ENCODE results near the gene DLGAP1.

Gene DLGAP1

GRCh38 chr18:4400911-4401310 lies 54.2 kb downstream of the DLGAP1 start:
- TF ChIP-seq EGR1 (IDR thresholded peaks at IDR 0.05), result no peak
- TF ChIP-seq USF1 (IDR thresholded peaks at IDR 0.05), result no peak
- no peak for TF ChIP-seq NFIC (IDR thresholded peaks at IDR 0.05)
- TF ChIP-seq, protein P1, sequence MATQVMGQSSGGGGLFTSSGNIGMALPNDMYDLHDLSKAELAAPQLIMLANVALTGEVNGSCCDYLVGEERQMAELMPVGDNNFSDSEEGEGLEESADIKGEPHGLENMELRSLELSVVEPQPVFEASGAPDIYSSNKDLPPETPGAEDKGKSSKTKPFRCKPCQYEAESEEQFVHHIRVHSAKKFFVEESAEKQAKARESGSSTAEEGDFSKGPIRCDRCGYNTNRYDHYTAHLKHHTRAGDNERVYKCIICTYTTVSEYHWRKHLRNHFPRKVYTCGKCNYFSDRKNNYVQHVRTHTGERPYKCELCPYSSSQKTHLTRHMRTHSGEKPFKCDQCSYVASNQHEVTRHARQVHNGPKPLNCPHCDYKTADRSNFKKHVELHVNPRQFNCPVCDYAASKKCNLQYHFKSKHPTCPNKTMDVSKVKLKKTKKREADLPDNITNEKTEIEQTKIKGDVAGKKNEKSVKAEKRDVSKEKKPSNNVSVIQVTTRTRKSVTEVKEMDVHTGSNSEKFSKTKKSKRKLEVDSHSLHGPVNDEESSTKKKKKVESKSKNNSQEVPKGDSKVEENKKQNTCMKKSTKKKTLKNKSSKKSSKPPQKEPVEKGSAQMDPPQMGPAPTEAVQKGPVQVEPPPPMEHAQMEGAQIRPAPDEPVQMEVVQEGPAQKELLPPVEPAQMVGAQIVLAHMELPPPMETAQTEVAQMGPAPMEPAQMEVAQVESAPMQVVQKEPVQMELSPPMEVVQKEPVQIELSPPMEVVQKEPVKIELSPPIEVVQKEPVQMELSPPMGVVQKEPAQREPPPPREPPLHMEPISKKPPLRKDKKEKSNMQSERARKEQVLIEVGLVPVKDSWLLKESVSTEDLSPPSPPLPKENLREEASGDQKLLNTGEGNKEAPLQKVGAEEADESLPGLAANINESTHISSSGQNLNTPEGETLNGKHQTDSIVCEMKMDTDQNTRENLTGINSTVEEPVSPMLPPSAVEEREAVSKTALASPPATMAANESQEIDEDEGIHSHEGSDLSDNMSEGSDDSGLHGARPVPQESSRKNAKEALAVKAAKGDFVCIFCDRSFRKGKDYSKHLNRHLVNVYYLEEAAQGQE (IDR thresholded peaks at IDR 0.05; ENCODE audit: low read depth), result no peak
- no peak for TF ChIP-seq CREB1 (IDR thresholded peaks at IDR 0.05; ENCODE audit: low read depth)
- no peak for TF ChIP-seq ZBTB7A (IDR thresholded peaks at IDR 0.05; ENCODE audit: low read depth)
- TF ChIP-seq RAD21 (IDR thresholded peaks at IDR 0.05; ENCODE audit: low read depth), result no peak
- no peak for TF ChIP-seq YY1 (IDR thresholded peaks at IDR 0.05; ENCODE audit: low read depth)
- no peak for TF ChIP-seq TCF12 (IDR thresholded peaks at IDR 0.05; ENCODE audit: low read depth)

DNA sequence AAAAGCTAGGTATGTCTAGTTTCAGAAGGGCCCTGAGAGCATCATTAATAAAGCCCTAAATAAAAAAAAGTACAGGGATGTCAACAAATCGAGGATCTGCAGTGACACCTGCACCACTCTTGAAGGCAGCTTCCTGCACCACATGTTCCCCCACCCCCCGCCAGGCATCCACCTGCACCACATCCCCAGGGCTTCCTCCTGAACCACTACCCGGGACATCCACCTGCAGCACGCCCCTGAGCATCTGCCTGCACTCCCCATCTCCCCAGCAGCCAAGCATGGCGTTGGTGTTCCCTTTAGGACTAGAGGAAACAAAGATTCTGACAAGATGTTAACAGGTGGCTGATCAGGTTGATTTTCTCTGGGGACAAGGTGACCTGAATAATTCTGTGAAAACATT lies 55.2 kb downstream of the DLGAP1 start:
- TF ChIP-seq RAD21 (IDR thresholded peaks at IDR 0.05; ENCODE audit: low read depth) (no peak), TAF1 (IDR thresholded peaks at IDR 0.05; ENCODE audit: low read depth) (no peak), ZBTB7A (IDR thresholded peaks at IDR 0.05; ENCODE audit: low read depth) (no peak), USF1 (IDR thresholded peaks at IDR 0.05) (no peak), FOXM1 (IDR thresholded peaks at IDR 0.05; ENCODE audit: borderline replicate concordance, low read depth) (no peak), EP300 (IDR thresholded peaks at IDR 0.05; ENCODE audit: borderline replicate concordance) (no peak), EGR1 (IDR thresholded peaks at IDR 0.05) (no peak), CEBPB (IDR thresholded peaks at IDR 0.05) (no peak), NFIC (IDR thresholded peaks at IDR 0.05) (no peak), CREB1 (IDR thresholded peaks at IDR 0.05; ENCODE audit: low read depth) (no peak), YY1 (IDR thresholded peaks at IDR 0.05; ENCODE audit: low read depth) (no peak), MAX (IDR thresholded peaks at IDR 0.05) (no peak), TEAD4 (IDR thresholded peaks at IDR 0.05) (no peak), TCF12 (IDR thresholded peaks at IDR 0.05; ENCODE audit: low read depth) (no peak)
- TF ChIP-seq, protein P1 (IDR thresholded peaks at IDR 0.05; ENCODE audit: low read depth), result no peak

- TF ChIP-seq, protein P1 (IDR thresholded peaks at IDR 0.05; ENCODE audit: low read depth), result no peak
- TF ChIP-seq YY1 (IDR thresholded peaks at IDR 0.05; ENCODE audit: low read depth), result no peak
- no peak for TF ChIP-seq TCF12 (IDR thresholded peaks at IDR 0.05; ENCODE audit: low read depth)
- TF ChIP-seq TEAD4 (IDR thresholded peaks at IDR 0.05), result no peak
- no peak for TF ChIP-seq ZBTB7A (IDR thresholded peaks at IDR 0.05; ENCODE audit: low read depth)
- no peak for TF ChIP-seq TAF1 (IDR thresholded peaks at IDR 0.05; ENCODE audit: low read depth)
- no peak for TF ChIP-seq MAX (IDR thresholded peaks at IDR 0.05)
- no peak for TF ChIP-seq EGR1 (IDR thresholded peaks at IDR 0.05)
- TF ChIP-seq USF1 (IDR thresholded peaks at IDR 0.05), result no peak
- TF ChIP-seq CREB1 (IDR thresholded peaks at IDR 0.05; ENCODE audit: low read depth), result no peak
- TF ChIP-seq EP300 (IDR thresholded peaks at IDR 0.05; ENCODE audit: borderline replicate concordance), result no peak
- no peak for TF ChIP-seq NFIC (IDR thresholded peaks at IDR 0.05)
Observed at GRCh38 chr18:4394700-4395099, 60.4 kb downstream of the DLGAP1 start.

GRCh38 chr18:4391859-4392258 lies 63.2 kb downstream of the DLGAP1 start:
- TF ChIP-seq USF1 (IDR thresholded peaks at IDR 0.05) (no peak), ZBTB7A (IDR thresholded peaks at IDR 0.05; ENCODE audit: low read depth) (no peak), FOXM1 (IDR thresholded peaks at IDR 0.05; ENCODE audit: borderline replicate concordance, low read depth) (no peak), EP300 (IDR thresholded peaks at IDR 0.05; ENCODE audit: borderline replicate concordance) (no peak), YY1 (IDR thresholded peaks at IDR 0.05; ENCODE audit: low read depth) (no peak), TCF12 (IDR thresholded peaks at IDR 0.05; ENCODE audit: low read depth) (no peak), CREB1 (IDR thresholded peaks at IDR 0.05; ENCODE audit: low read depth) (no peak), MAX (IDR thresholded peaks at IDR 0.05) (no peak), EGR1 (IDR thresholded peaks at IDR 0.05) (no peak), TEAD4 (IDR thresholded peaks at IDR 0.05) (no peak), RAD21 (IDR thresholded peaks at IDR 0.05; ENCODE audit: low read depth) (no peak), TAF1 (IDR thresholded peaks at IDR 0.05; ENCODE audit: low read depth) (no peak), CEBPB (IDR thresholded peaks at IDR 0.05) (no peak), NFIC (IDR thresholded peaks at IDR 0.05) (no peak)
- TF ChIP-seq, protein P1 (IDR thresholded peaks at IDR 0.05; ENCODE audit: low read depth), result no peak

Data from Ishikawa (cell line).